Keratinocyte (primary cell): ENCODE results near the gene PPFIBP2. TPM values are rescaled to one million over a fixed set of nuclear protein-coding genes. Genes with fewer than 3 reads are reported as not detected.

Experiments
- DNase-seq: peaks from one replicate; pipeline ENCODE4 v3.0.0-alpha.2; 2011; ENCODE audit warnings: low read depth, missing footprints, low spot score
- FAIRE-seq: peaks from 2 replicates; lab custom pipeline; 2011; peaks lifted over from hg19 to GRCh38; lab: Jason Lieb, UNC
- H2AFZ ChIP-seq: 2 replicates; pipeline ENCODE4 v1.6.0; 2012; ENCODE audit warnings: low read length, control low read depth, inconsistent platforms; ENCODE audit not compliant: control insufficient read depth
- H3K27ac ChIP-seq: 2 replicates; pipeline ENCODE4 v1.5.1; 2011; ENCODE audit warnings: low read length; ENCODE audit not compliant: control insufficient read depth, insufficient read depth
- H3K27me3 ChIP-seq: 3 replicates; pipeline ENCODE4 v1.6.0; 2011; ENCODE audit warnings: low read length; ENCODE audit not compliant: control insufficient read depth, insufficient read depth; ENCODE audit errors: extremely low read depth
- H3K36me3 ChIP-seq, 2 experiments: 2 replicates in 1 of 2; 3 replicates in 1 of 2; pipeline ENCODE4 v1.5.1; 2011; ENCODE audit warnings: low read length in 2 of 2, mild to moderate bottlenecking in 1 of 2; ENCODE audit not compliant: control insufficient read depth in 2 of 2, insufficient read depth in 2 of 2; ENCODE audit errors: extremely low read depth in 1 of 2
- H3K4me1 ChIP-seq: 3 replicates; pipeline ENCODE4 v1.5.1; 2011; ENCODE audit warnings: low read length; ENCODE audit not compliant: control insufficient read depth, insufficient read depth; ENCODE audit errors: extremely low read depth
- H3K4me2 ChIP-seq: 3 replicates; pipeline ENCODE4 v1.6.0; 2011; ENCODE audit warnings: low read depth, low read length; ENCODE audit not compliant: control insufficient read depth, insufficient read depth; ENCODE audit errors: extremely low read depth
- H3K4me3 ChIP-seq, 3 experiments: fragments of 200-600 bp in 1 of 3; sonication (generic) in 1 of 3; 2 replicates in 2 of 3; 3 replicates in 1 of 3; pipeline ENCODE4 v1.5.1; 2011 to 2016; ENCODE audit warnings: low read length in 3 of 3, mild to moderate bottlenecking in 3 of 3, control low read depth in 2 of 3, inconsistent platforms in 1 of 3, low read depth in 1 of 3, mixed read lengths in 1 of 3, mixed run types in 1 of 3, moderate library complexity in 1 of 3; ENCODE audit not compliant: control insufficient read depth in 2 of 3, insufficient read depth in 2 of 3; ENCODE audit errors: extremely low read depth in 1 of 3
- H3K79me2 ChIP-seq: 2 replicates; pipeline ENCODE4 v1.6.0; 2012; ENCODE audit warnings: low read length; ENCODE audit not compliant: control insufficient read depth, insufficient read depth
- H3K9ac ChIP-seq: 3 replicates; pipeline ENCODE4 v1.6.0; 2011; ENCODE audit warnings: low read length; ENCODE audit not compliant: control insufficient read depth, insufficient read depth; ENCODE audit errors: extremely low read depth
- H3K9me1 ChIP-seq: 3 replicates; pipeline ENCODE4 v1.6.0; 2011; ENCODE audit warnings: low read length; ENCODE audit not compliant: control insufficient read depth, insufficient read depth; ENCODE audit errors: extremely low read depth
- H3K9me3 ChIP-seq: 2 replicates; pipeline ENCODE4 v1.5.1; 2012; ENCODE audit warnings: low read depth, low read length; ENCODE audit not compliant: control insufficient read depth
- H4K20me1 ChIP-seq: 3 replicates; pipeline ENCODE4 v1.6.0; 2011; ENCODE audit warnings: low read length; ENCODE audit not compliant: control insufficient read depth, insufficient read depth; ENCODE audit errors: extremely low read depth
- EZH2 ChIP-seq: IDR thresholded peaks from one replicate; pipeline ENCODE4 v1.6.1; 2012; ENCODE audit warnings: inconsistent platforms, mild to moderate bottlenecking, low read length, moderate library complexity
- dilution Hi-C: fragments of 300-500 bp; cut with MboI; formaldehyde crosslinking; loops from one replicate; pipeline ENCODE4 v1.7.0; 2020; ENCODE audit warnings: low sequenced_read_pairs; ENCODE audit not compliant: extremely low pct_ligation_motif_present
- polyA plus RNA-seq, 5 experiments: library from polyadenylated mRNA; depleted of rRNA in 3 of 5; stranded (reverse) in 3 of 5; stranded (forward) in 1 of 5; unstranded in 1 of 5; fragments of >200 nt; gene quantifications; 1 replicate in 1 of 5; 2 replicates in 3 of 5; 3 replicates in 1 of 5; pipeline versions ENCODE4 v1.2.1 to v1.2.3, GENCODE V29; 2011 to 2012; ENCODE audit warnings: missing spikeins in 2 of 5, low read depth in 1 of 5, low replicate concordance in 1 of 5
- TF ChIP-seq, protein P1 (sequence below), 3 experiments: IDR thresholded peaks in 1 of 3; conservative IDR thresholded peaks in 1 of 3; optimal IDR thresholded peaks in 1 of 3; 2 replicates in 2 of 3; 3 replicates in 1 of 3; pipeline versions ENCODE3 to v1.5.1; 2011; ENCODE audit warnings: low read length in 3 of 3, mild to moderate bottlenecking in 3 of 3, moderate library complexity in 2 of 3, control low read depth in 1 of 3, inconsistent platforms in 1 of 3; ENCODE audit not compliant: insufficient read depth in 2 of 3; ENCODE audit errors: extremely low read depth in 1 of 3

PPFIBP2 gene
- polyA plus RNA-seq, 1 donor (not counting 4 experiments of a cell fraction or from before 2014, with no cell fraction given) = 11.0 TPM

DNA sequence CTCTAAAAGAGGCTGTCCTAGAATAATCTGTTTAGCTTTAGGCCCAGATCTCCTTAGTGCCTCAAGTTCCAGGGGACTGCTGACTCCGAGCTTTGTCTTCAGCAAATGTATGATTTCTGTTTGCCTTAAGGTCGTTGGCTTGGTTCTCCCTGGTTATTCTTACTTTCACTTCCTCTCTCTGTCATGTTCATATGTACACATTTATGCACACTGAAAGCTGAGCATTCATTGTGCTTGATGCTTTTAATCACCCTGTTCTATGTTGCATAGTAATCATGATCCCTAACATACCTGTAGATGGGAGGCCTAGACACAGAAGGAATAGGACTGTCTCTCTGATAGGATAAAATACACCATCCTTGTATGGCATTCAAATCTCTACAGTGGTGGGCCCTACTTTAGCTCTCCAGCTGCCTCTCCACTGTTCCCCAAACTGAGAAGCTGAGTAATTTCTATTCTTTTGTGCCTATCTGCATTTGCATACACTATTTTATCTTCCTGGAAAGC lies 7.2 kb downstream of the PPFIBP2 start:
- no peak overlapping the region for H3K4me2 ChIP-seq
- no peaks in the 10 kb centered on the region for H3K9me3 ChIP-seq
- H3K4me3 ChIP-seq = no peak overlapping the region
- H3K9me1 ChIP-seq = no peaks in the 10 kb centered on the region
- TF ChIP-seq, protein P1, sequence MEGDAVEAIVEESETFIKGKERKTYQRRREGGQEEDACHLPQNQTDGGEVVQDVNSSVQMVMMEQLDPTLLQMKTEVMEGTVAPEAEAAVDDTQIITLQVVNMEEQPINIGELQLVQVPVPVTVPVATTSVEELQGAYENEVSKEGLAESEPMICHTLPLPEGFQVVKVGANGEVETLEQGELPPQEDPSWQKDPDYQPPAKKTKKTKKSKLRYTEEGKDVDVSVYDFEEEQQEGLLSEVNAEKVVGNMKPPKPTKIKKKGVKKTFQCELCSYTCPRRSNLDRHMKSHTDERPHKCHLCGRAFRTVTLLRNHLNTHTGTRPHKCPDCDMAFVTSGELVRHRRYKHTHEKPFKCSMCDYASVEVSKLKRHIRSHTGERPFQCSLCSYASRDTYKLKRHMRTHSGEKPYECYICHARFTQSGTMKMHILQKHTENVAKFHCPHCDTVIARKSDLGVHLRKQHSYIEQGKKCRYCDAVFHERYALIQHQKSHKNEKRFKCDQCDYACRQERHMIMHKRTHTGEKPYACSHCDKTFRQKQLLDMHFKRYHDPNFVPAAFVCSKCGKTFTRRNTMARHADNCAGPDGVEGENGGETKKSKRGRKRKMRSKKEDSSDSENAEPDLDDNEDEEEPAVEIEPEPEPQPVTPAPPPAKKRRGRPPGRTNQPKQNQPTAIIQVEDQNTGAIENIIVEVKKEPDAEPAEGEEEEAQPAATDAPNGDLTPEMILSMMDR (optimal IDR thresholded peaks at IDR 0.05 in 1 of 3, IDR thresholded peaks at IDR 0.05 in 1 of 3, conservative IDR thresholded peaks at IDR 0.05 in 1 of 3; ENCODE audit: extremely low read depth in 1 of 3, insufficient read depth in 2 of 3, low read length in 3 of 3) = no peak
- no peak for TF ChIP-seq EZH2
- H3K4me1 ChIP-seq = peaks cover 8% of the 10 kb centered on the region
- no peak overlapping the region for H3K9ac ChIP-seq
- dilution Hi-C loops = no loop called here
- FAIRE-seq (no peak), DNase-seq (no peak)
- H3K27me3 ChIP-seq = no peaks in the 10 kb centered on the region
- no peaks in the 10 kb centered on the region for H4K20me1 ChIP-seq
- H2AFZ ChIP-seq = no peak overlapping the region
- no peak overlapping the region for H3K27ac ChIP-seq
- no peaks in the 10 kb centered on the region for H3K36me3 ChIP-seq
- H3K79me2 ChIP-seq = no peaks in the 10 kb centered on the region

DNA sequence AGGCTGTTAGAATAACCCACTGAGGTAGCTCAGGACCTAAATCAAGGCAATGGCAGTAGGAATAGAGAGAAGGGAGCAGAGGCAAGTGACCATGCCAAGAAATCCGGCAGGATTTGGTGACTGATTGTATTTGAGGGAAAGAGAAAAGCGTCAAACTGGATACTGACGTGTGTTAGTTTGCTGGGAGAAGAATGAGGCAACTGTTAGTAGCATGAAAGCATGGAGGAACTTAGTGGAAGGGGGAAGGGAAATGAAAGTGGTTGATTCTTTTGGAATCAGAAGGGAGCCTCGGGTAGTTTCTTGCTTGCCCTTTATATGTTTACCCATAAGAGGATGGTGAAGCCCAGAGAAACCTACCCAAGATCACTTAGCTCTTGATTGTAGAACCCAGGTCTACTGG lies 8.3 kb downstream of the PPFIBP2 start:
- H3K9ac ChIP-seq = no peak overlapping the region
- H3K4me3 ChIP-seq = no peak overlapping the region
- no peaks in the 10 kb centered on the region for H3K79me2 ChIP-seq
- dilution Hi-C loops = no loop called here
- no peak overlapping the region for H3K27ac ChIP-seq
- no peak for DNase-seq
- H3K4me2 ChIP-seq = no peak overlapping the region
- H2AFZ ChIP-seq = no peak overlapping the region
- TF ChIP-seq, protein P1 (optimal IDR thresholded peaks at IDR 0.05 in 1 of 3, IDR thresholded peaks at IDR 0.05 in 1 of 3, conservative IDR thresholded peaks at IDR 0.05 in 1 of 3; ENCODE audit: extremely low read depth in 1 of 3, insufficient read depth in 2 of 3, low read length in 3 of 3) = no peak
- no peak for TF ChIP-seq EZH2
- H3K4me1 ChIP-seq = peaks cover 8% of the 10 kb centered on the region
- no peaks in the 10 kb centered on the region for H3K9me1 ChIP-seq
- FAIRE-seq = no peak
- H3K27me3 ChIP-seq = no peaks in the 10 kb centered on the region
- H3K9me3 ChIP-seq = no peaks in the 10 kb centered on the region
- no peaks in the 10 kb centered on the region for H4K20me1 ChIP-seq
- H3K36me3 ChIP-seq = no peaks in the 10 kb centered on the region
